IMR-90 (cell line): Measurements from ENCODE around the gene HSPB6.

Experiments used
- BHLHE40 ChIP-seq: fragments of 150-350 bp; IDR thresholded peaks from 2 replicates; pipeline ENCODE4 v1.6.1; 2016; ENCODE audit warnings: mild to moderate bottlenecking, low read depth, low read length
- CEBPB ChIP-seq: IDR thresholded peaks from 2 replicates; pipeline ENCODE4 v1.6.1; 2012; ENCODE audit warnings: low read depth, low read length, improper control_type of control experiment
- FOS ChIP-seq: fragments of 150-350 bp; IDR thresholded peaks from 2 replicates; pipeline ENCODE4 v1.6.1; 2016; ENCODE audit warnings: low read depth, low read length
- MAFK ChIP-seq: IDR thresholded peaks from 2 replicates; pipeline ENCODE4 v1.6.1; 2012; ENCODE audit warnings: low read depth, low read length, improper control_type of control experiment
- POLR2A ChIP-seq: IDR thresholded peaks from 2 replicates; pipeline ENCODE4 v1.6.1; 2012; ENCODE audit warnings: mild to moderate bottlenecking, low read depth, low read length
- RAD21 ChIP-seq: IDR thresholded peaks from 2 replicates; pipeline ENCODE4 v1.6.1; 2012; ENCODE audit warnings: low read length, improper control_type of control experiment
- RFX5 ChIP-seq: IDR thresholded peaks from 2 replicates; pipeline ENCODE4 v1.8.0; 2012; ENCODE audit warnings: low read depth, mild to moderate bottlenecking, low read length, moderate library complexity
- SMC3 ChIP-seq: fragments of 150-350 bp; IDR thresholded peaks from 2 replicates; pipeline ENCODE4 v1.6.1; 2016; ENCODE audit warnings: low read depth, mild to moderate bottlenecking, antibody characterized with exemption, low read length, moderate library complexity
- TF ChIP-seq, protein P1 (sequence below): conservative IDR thresholded peaks from 2 replicates; pipeline ENCODE4 v1.5.1; 2012; ENCODE audit warnings: mild to moderate bottlenecking, low read depth, low read length, improper control_type of control experiment

DNA sequence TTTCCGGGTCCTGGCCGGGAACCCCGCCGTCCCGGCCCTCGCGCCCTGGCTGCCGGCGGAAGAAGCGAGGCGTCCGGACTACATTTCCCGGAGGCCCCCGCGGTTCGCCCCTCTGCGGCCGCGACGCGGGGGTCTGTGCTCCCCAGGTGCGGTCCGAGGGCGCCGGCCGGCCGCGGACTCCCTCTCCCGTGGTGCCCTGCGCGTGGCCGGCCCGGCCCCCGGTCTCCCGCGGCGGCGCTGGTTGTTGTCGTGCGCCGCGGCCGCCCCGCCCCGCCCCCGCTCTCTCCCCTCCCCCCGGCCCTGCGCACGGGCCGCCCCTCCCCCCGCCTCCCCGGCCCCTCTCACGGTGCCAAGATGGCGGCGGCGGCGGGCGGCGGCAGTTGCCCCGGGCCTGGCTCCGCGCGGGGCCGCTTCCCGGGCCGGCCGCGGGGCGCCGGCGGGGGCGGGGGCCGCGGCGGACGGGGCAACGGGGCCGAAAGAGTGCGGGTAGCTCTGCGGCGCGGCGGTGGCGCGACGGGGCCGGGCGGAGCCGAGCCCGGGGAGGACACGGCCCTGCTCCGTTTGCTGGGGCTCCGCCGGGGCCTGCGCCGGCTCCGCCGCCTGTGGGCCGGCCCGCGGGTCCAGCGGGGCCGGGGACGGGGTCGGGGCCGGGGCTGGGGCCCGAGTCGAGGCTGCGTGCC is 39.0 kb downstream of the HSPB6 start, which contains the start of gene KMT2B:
- TF ChIP-seq, protein P1, sequence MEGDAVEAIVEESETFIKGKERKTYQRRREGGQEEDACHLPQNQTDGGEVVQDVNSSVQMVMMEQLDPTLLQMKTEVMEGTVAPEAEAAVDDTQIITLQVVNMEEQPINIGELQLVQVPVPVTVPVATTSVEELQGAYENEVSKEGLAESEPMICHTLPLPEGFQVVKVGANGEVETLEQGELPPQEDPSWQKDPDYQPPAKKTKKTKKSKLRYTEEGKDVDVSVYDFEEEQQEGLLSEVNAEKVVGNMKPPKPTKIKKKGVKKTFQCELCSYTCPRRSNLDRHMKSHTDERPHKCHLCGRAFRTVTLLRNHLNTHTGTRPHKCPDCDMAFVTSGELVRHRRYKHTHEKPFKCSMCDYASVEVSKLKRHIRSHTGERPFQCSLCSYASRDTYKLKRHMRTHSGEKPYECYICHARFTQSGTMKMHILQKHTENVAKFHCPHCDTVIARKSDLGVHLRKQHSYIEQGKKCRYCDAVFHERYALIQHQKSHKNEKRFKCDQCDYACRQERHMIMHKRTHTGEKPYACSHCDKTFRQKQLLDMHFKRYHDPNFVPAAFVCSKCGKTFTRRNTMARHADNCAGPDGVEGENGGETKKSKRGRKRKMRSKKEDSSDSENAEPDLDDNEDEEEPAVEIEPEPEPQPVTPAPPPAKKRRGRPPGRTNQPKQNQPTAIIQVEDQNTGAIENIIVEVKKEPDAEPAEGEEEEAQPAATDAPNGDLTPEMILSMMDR: no peak
- TF ChIP-seq POLR2A (no peak), CEBPB (no peak), RAD21 (no peak), FOS (no peak), SMC3 (no peak), BHLHE40 (no peak), RFX5 (no peak), MAFK (no peak)
